Activated T-cell treated with anti-CD3 and anti-CD28 coated beads, Interleukin-2, amount 50 U/mL, for 72 hours (primary cell): ENCODE measurements around the gene CNTNAP2. TPM values are rescaled to one million over a fixed set of nuclear protein-coding genes. Genes with fewer than 3 reads are reported as not detected.

Source experiments
- ATAC-seq, 2 donors: fragments of 150-1000 bp; cut with Tn5 transposase; replicated peaks in 1 of 2; 2 replicates each; pipeline ENCODE4 v1.10.0; 2021; ENCODE audit warnings: moderate library complexity in 2 of 2, mild to moderate bottlenecking in 1 of 2
- DNase-seq, 2 donors: peaks; one replicate each; pipeline ENCODE4 v3.0.0; 2021 to 2022; ENCODE audit warnings: mixed read lengths in 1 of 2
- H3K27ac Mint-ChIP-seq: one replicate; pipeline ENCODE4 v1.8.0; 2022; ENCODE audit warnings: mild to moderate bottlenecking, moderate library complexity, mixed read lengths
- H3K27me3 Mint-ChIP-seq: one replicate; pipeline ENCODE4 v1.8.0; 2022; ENCODE audit warnings: low read depth, mixed read lengths
- H3K36me3 Mint-ChIP-seq, 2 donors: one replicate each; pipeline ENCODE4 v1.8.0; 2022; ENCODE audit warnings: mixed read lengths in 2 of 2, mild to moderate bottlenecking in 1 of 2; ENCODE audit not compliant: insufficient read depth in 2 of 2
- H3K4me1 Mint-ChIP-seq: one replicate; pipeline ENCODE4 v1.8.0; 2022; ENCODE audit warnings: low read depth, mixed read lengths
- H3K4me3 Mint-ChIP-seq, 2 donors: one replicate each; pipeline ENCODE4 v1.8.0; 2022; ENCODE audit warnings: mild to moderate bottlenecking in 2 of 2, mixed read lengths in 2 of 2, moderate library complexity in 2 of 2
- H3K9me3 Mint-ChIP-seq, 2 donors: one replicate each; pipeline ENCODE4 v1.8.0; 2022; ENCODE audit warnings: mixed read lengths in 2 of 2
- total RNA-seq, 2 donors: library from RNA; stranded (reverse); gene quantifications; one replicate each; pipeline ENCODE4 v1.2.3, GENCODE V29; 2022

The CNTNAP2 gene
- total RNA-seq, 2 donors from 2014 or later = not detected

DNA sequence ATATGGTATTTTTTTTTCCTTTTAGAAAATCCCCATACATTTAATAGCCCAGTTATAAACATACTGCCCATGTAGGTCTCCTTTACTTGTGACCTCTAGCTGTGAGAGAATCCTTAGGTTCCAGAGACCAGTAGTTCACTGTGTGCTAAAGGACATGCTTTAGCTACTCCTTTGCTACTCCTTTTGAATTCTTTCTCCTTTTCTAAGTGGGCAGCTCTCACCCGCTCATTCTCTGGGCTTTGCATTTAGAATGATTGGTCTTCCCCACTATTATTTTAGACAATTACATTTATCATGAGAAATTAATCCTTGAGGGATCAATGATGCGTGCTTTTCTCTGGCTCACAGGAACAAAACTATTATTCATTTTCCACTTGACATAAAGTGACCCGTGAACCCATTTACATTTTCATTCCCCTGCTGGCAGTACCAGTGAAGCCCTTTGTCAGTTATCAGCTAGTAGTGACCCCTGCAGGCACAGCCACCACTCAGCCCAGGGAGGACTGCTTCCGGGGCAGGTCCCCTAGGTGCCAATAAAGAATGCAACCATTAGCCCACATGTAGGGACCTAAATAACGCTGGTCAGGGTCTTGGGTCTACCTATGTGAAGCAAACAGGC lies 844.3 kb downstream of the CNTNAP2 start:
- no peak overlapping the region for H3K27ac Mint-ChIP-seq
- H3K4me1 Mint-ChIP-seq = no peaks in the 10 kb centered on the region
- no peak for DNase-seq
- peaks cover 2 to 7% of the 10 kb centered on the region in 2 donors for H3K9me3 Mint-ChIP-seq
- ATAC-seq = no peak
- no peak overlapping the region for H3K4me3 Mint-ChIP-seq
- no peaks in the 10 kb centered on the region for H3K27me3 Mint-ChIP-seq
- peaks cover 0 to 4% of the 10 kb centered on the region in 2 donors for H3K36me3 Mint-ChIP-seq

DNA sequence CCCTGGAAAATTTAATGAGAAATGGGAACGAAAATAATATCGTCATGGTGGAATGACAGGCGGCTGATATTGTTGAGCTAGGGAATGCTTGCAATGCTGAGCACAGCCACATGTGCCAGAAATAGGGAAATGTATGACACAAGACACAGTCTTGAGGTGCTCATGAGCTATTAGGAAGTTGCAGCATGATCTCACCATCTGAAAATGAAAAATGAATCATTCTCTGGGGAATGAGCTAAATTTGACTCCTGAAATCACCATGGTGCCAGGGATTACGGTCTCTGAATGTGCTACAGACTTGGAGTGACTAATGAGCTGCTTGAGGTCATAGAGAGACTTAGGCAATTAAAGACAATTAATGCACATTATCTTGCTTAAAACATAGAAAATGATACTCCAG lies 845.0 kb downstream of the CNTNAP2 start:
- DNase-seq (no peak), ATAC-seq (no peak)
- H3K27ac Mint-ChIP-seq = no peak overlapping the region
- no peak overlapping the region for H3K4me3 Mint-ChIP-seq
- H3K27me3 Mint-ChIP-seq = no peaks in the 10 kb centered on the region
- no peaks in the 10 kb centered on the region for H3K4me1 Mint-ChIP-seq
- H3K36me3 Mint-ChIP-seq = peaks cover 0 to 4% of the 10 kb centered on the region in 2 donors
- H3K9me3 Mint-ChIP-seq = peaks cover 2 to 7% of the 10 kb centered on the region in 2 donors

DNA sequence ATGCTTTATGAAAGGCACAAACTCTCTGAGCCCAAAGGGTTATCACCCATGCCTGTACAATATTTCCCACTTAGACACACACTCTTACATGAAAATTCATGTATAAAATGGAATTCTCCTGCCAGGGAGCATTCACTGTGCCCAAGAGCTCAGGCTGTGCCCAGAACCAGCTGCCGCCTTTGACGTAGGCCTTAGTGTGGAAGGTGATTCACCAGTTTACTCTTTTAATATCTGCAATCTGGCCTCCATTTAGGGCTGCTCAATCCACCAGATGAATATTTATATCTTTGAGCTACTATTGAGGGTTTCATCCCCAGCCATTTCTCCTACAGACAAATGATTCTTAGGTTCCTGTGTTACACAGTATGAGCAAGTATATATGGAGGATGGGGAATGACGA lies 849.7 kb downstream of the CNTNAP2 start:
- H3K9me3 Mint-ChIP-seq = peaks cover 2 to 3% of the 10 kb centered on the region in 2 donors
- no peak for DNase-seq
- no peaks in the 10 kb centered on the region for H3K36me3 Mint-ChIP-seq
- ATAC-seq = no peak
- no peaks in the 10 kb centered on the region for H3K27me3 Mint-ChIP-seq
- H3K27ac Mint-ChIP-seq = no peak overlapping the region
- no peak overlapping the region for H3K4me3 Mint-ChIP-seq
- no peaks in the 10 kb centered on the region for H3K4me1 Mint-ChIP-seq

DNA sequence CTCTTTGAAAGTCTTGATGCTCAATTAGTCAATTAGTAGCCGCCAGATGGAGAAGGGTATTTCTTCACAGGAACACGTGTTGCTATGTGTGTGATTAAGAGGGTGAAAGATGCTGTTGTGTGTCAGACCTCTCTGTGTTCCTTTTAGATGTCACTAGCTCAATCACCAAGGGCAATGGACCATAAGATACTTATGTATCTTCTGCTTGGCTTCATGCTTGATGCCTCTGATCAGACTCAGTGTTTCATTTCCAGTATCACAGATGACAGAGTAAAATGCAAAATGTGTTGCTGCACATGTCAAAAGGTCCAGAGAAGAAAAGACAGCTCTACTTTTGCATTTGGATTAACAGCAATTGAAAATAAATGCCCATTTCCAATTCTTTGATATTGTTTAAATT lies 865.9 kb downstream of the CNTNAP2 start:
- no peak overlapping the region for H3K27ac Mint-ChIP-seq
- peaks cover 6 to 7% of the 10 kb centered on the region in 2 donors for H3K9me3 Mint-ChIP-seq
- DNase-seq = no peak
- H3K4me3 Mint-ChIP-seq = no peak overlapping the region
- no peaks in the 10 kb centered on the region for H3K27me3 Mint-ChIP-seq
- H3K36me3 Mint-ChIP-seq = peaks cover 0 to 2% of the 10 kb centered on the region in 2 donors
- no peaks in the 10 kb centered on the region for H3K4me1 Mint-ChIP-seq
- no peak for ATAC-seq

DNA sequence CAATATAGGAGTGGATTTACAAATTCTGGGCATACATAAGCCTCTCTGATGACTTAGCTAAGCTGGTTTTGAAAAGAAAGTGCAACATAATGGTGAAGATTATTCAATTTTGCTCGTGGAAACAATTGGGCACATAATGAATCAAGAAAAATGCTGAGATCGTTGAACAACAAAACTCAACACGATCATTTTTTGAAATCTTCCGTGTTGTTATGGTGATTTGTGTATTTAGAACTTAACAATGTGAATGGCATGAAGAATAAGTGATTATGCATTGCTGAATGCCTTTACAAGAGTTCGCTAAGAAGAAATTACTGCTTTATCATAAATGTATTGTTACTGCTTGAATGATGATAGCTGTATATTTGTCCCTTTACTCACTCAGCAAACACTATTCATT lies 875.0 kb downstream of the CNTNAP2 start:
- Mint-ChIP-seq H3K9me3 (peaks cover 2 to 8% of the 10 kb centered on the region in 2 donors), H3K4me1 (no peaks in the 10 kb centered on the region), H3K36me3 (no peaks in the 10 kb centered on the region), H3K4me3 (no peak overlapping the region), H3K27ac (no peak overlapping the region), H3K27me3 (no peaks in the 10 kb centered on the region)
- ATAC-seq (no peak), DNase-seq (no peak)

DNA sequence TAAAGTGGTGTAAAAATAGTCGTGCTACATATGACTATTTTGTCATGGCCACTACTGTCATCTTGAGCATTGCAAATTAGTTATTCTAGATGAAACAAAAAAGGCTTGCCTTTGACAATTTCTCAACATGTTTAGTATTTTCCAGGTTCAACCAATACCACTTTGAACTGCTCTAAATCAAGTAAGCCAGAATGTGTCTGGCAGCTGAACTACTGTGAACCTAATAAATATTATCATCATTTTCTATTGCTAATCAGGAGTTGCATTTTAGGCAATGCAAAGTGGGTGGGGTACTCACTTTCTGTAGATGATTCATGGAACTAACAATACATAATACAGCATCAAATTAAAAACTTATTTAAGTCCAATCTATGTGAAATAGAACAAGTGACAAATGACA lies 877.2 kb downstream of the CNTNAP2 start:
- Mint-ChIP-seq H3K4me1 (no peaks in the 10 kb centered on the region), H3K27ac (no peak overlapping the region), H3K4me3 (no peak overlapping the region), H3K27me3 (no peaks in the 10 kb centered on the region), H3K9me3 (peaks cover 5 to 8% of the 10 kb centered on the region in 2 donors), H3K36me3 (peaks cover 0 to 1% of the 10 kb centered on the region in 2 donors)
- DNase-seq (no peak), ATAC-seq (no peak)

DNA sequence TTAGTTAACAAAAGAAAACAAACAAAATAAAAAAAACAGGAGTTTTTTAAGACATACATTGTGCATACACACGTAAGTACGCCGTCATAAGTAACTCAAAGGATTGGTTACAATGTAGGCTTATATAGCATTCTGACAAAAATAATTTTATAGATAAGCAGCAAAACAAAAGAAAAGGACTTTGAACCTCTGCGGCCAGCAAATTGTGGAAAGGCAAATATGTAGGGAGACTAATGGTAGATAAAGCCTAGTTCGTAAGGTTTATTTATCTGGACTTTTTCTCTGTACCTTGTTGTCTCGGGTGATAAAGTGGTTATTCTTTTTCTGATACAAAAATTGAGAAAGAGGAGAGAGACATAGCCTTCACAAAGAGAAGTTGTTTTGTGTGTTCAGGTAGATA lies 891.9 kb downstream of the CNTNAP2 start:
- Mint-ChIP-seq H3K9me3 (peaks cover 2 to 4% of the 10 kb centered on the region in 2 donors), H3K4me3 (no peak overlapping the region), H3K4me1 (no peaks in the 10 kb centered on the region), H3K27me3 (no peaks in the 10 kb centered on the region), H3K36me3 (peaks cover 0 to 1% of the 10 kb centered on the region in 2 donors), H3K27ac (no peak overlapping the region)
- ATAC-seq (no peak), DNase-seq (no peak)

DNA sequence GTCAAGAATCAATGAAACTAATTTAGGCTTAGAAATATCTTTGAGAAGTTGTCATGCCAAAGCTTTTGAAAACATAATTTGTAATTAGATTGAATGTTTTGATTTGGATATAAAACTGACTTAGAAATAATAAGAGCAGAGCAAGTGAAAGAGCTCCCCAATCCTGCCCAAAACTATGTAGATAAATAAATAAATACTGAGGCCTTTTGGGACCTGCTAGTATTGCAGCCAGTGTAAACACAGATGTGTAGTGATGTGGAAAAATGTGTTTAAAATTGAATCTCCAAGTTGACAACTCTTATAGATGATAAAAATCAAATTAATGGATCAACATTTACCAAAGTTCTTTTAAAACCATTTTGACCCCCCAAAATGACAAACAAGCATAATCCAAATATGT lies 896.1 kb downstream of the CNTNAP2 start:
- H3K4me1 Mint-ChIP-seq = no peaks in the 10 kb centered on the region
- no peaks in the 10 kb centered on the region for H3K27me3 Mint-ChIP-seq
- DNase-seq (no peak), ATAC-seq (no peak)
- H3K9me3 Mint-ChIP-seq = peaks cover 2 to 6% of the 10 kb centered on the region in 2 donors
- H3K36me3 Mint-ChIP-seq = peaks cover 0 to 1% of the 10 kb centered on the region in 2 donors
- H3K4me3 Mint-ChIP-seq = no peak overlapping the region
- H3K27ac Mint-ChIP-seq = no peak overlapping the region

DNA sequence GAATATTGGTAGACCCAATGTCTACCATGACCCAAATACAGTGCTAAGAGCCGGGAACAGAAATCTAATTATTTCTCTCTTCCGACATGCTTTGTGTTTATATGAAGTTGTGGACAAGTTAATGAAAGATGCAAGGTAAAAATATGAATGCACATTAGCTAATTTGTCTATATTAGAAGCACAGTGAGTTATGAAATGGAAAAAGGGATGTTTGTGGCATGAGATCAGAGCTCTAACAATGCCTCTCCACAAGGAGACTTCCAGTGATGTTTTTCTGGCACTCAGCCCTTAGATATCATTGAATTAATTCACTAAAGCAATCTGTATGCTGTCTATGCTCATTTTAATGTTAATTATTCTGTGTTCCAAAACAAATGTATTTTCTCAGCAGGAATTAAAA lies 897.2 kb downstream of the CNTNAP2 start:
- no peak overlapping the region for H3K27ac Mint-ChIP-seq
- ATAC-seq = no peak
- H3K9me3 Mint-ChIP-seq = peaks cover 4 to 6% of the 10 kb centered on the region in 2 donors
- H3K36me3 Mint-ChIP-seq = peaks cover 0 to 1% of the 10 kb centered on the region in 2 donors
- H3K4me3 Mint-ChIP-seq = no peak overlapping the region
- H3K4me1 Mint-ChIP-seq = no peaks in the 10 kb centered on the region
- DNase-seq = no peak
- no peaks in the 10 kb centered on the region for H3K27me3 Mint-ChIP-seq

DNA sequence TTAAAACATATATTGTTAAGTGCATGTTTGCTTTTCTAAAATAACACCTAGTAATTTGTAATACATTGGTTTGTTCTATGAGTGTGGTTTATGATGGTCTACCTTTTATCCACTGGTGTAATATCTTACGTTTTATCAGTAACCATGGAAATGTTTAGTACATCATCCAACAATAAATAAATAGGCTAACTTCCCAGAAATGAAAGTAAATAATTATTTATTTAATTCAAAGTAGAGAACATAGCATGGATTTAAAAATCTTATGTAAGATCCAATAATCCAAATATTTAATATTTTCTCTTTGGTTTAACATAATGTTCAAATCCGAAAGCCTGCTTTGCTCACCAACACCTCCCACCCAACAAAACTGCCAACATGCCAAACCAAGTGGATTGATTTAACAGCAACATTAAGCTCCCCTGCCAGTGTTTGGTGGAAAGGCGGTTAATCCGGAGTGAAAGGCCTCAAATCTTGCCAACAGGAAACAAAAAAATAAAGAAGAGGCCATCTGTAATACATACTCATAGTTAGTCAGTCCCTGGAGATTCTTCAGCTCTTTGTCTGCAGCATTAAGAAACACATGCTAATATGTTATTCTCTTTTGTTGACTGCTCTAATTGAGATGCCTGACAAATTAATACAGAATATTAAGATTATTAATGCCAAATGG lies 897.8 kb downstream of the CNTNAP2 start:
- peaks cover 0 to 1% of the 10 kb centered on the region in 2 donors for H3K36me3 Mint-ChIP-seq
- no peak for DNase-seq
- no peaks in the 10 kb centered on the region for H3K27me3 Mint-ChIP-seq
- H3K27ac Mint-ChIP-seq = no peak overlapping the region
- H3K9me3 Mint-ChIP-seq = peaks cover 4 to 6% of the 10 kb centered on the region in 2 donors
- no peak overlapping the region for H3K4me3 Mint-ChIP-seq
- no peaks in the 10 kb centered on the region for H3K4me1 Mint-ChIP-seq
- no peak for ATAC-seq

DNA sequence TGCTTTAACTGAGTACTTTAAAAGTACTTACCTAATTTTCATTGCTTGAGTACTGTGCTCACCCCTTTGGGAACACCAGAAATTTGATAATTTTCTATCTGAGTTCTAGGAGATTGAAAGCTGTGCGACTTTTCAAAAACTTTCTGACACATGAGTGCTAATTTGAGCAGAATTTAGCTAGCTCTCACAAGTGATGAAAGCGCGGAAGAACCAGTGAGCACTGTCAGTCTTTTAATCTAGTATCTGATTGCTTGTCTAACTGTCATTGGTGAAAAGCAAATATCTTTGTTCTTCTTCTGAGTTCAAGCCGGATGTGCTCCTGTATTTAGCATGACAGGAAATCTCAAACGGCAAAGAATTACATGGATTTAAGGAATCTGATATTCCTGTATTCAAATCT lies 899.4 kb downstream of the CNTNAP2 start:
- DNase-seq (no peak), ATAC-seq (no peak)
- no peak overlapping the region for H3K4me3 Mint-ChIP-seq
- no peaks in the 10 kb centered on the region for H3K4me1 Mint-ChIP-seq
- no peaks in the 10 kb centered on the region for H3K27me3 Mint-ChIP-seq
- no peak overlapping the region for H3K27ac Mint-ChIP-seq
- peaks cover 2 to 8% of the 10 kb centered on the region in 2 donors for H3K9me3 Mint-ChIP-seq
- peaks cover 0 to 1% of the 10 kb centered on the region in 2 donors for H3K36me3 Mint-ChIP-seq

DNA sequence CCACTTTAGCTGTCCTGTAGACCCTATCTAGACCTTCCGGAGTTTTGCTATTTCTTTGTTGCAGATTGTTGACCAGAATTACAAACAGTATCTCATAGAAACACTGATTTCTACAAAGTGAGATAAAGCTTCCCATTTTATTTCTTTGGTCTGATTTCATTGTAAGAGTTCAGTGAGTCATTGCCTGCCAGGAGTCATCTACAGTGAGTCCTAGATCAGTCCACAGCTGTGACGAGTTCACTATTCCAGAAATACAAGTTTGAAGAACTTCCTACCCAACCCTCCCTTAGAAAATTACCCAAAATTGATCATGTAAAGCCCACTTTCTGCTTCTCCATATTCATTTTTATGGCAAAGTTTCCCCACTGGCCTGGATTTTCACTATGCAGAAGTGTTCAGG lies 905.5 kb downstream of the CNTNAP2 start:
- DNase-seq = no peak
- Mint-ChIP-seq H3K4me3 (no peak overlapping the region), H3K9me3 (peaks cover 2 to 4% of the 10 kb centered on the region in 2 donors), H3K4me1 (no peaks in the 10 kb centered on the region), H3K36me3 (no peaks in the 10 kb centered on the region), H3K27ac (no peak overlapping the region), H3K27me3 (no peaks in the 10 kb centered on the region)
- ATAC-seq = no peak

DNA sequence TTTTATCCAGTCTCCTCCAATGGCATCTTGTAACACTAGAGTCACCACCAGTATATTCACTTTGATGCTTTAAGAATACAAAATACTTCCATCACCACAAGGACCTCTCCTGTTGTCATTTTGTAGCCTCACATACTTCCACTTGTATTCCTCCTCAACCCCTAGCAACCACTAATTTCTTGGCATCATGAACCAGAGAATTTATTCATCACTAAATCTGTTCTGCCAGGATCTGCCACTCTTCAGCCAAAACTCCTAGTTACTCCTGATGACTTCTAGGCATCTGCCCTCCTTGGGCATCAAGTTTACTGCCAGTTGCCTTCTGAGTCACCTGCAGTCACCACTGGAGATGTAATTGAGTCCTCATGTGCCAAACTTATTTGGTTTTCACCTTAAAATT lies 906.8 kb downstream of the CNTNAP2 start:
- H3K27ac Mint-ChIP-seq = no peak overlapping the region
- peaks cover 4 to 8% of the 10 kb centered on the region in 2 donors for H3K9me3 Mint-ChIP-seq
- DNase-seq (no peak), ATAC-seq (no peak)
- no peak overlapping the region for H3K4me3 Mint-ChIP-seq
- H3K4me1 Mint-ChIP-seq = no peaks in the 10 kb centered on the region
- no peaks in the 10 kb centered on the region for H3K27me3 Mint-ChIP-seq
- H3K36me3 Mint-ChIP-seq = peaks cover 0 to 1% of the 10 kb centered on the region in 2 donors

DNA sequence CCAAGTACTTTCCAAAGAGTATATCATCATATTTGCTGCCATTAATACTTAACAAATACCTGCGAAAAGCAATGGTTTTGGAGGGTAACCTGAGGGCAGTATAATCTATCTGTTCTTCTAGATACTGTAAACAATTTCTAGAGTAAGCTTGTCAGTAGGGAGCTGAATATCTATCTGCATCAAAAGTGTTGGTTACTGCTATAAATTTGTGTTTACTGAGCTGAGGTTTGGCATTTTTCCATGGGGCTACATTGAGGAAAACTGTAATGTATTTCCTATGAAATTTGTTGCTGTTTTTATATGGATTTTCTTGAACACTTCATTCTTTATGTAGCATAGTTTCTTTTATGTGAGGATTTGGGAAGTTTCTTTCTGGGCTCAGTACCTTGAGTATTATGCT lies 913.4 kb downstream of the CNTNAP2 start:
- DNase-seq (no peak), ATAC-seq (no peak)
- H3K4me3 Mint-ChIP-seq = no peak overlapping the region
- no peaks in the 10 kb centered on the region for H3K27me3 Mint-ChIP-seq
- H3K36me3 Mint-ChIP-seq = peaks cover 0 to 1% of the 10 kb centered on the region in 2 donors
- no peak overlapping the region for H3K27ac Mint-ChIP-seq
- peaks cover 12 to 15% of the 10 kb centered on the region in 2 donors for H3K9me3 Mint-ChIP-seq
- H3K4me1 Mint-ChIP-seq = no peaks in the 10 kb centered on the region
